Testis (tissue), 3 donors: ENCODE results near the gene DYNLL2. TPM values are rescaled to one million over a fixed set of nuclear protein-coding genes. Genes with fewer than 3 reads are reported as not detected.

Experiments
- polyA plus RNA-seq: library from polyadenylated mRNA; stranded (reverse); fragments of 350-450 nt; fragmentation: Illumina TruSeq; extraction: RNeasy Lipid Tissue Mini Kit (QIAGEN cat#74804); gene quantifications from one replicate; pipeline ENCODE4 v1.2.3, GENCODE V29; 2014; ENCODE audit warnings: low read depth, low replicate concordance; ENCODE audit not compliant: insufficient read depth
- total RNA-seq, 2 donors: library from RNA; depleted of rRNA; stranded (reverse); fragments of >200 nt; gene quantifications; one replicate each; pipeline ENCODE4 v1.2.3, GENCODE V29; 2016

The DYNLL2 gene
- total and polyA plus RNA-seq, 3 donors from 2014 or later: 33.6 to 52.7 (median 36.7) TPM

Other genes with a start within 250 kb of the DYNLL2 start
- gene MRPS23, start 233.4 kb upstream of the DYNLL2 start, total RNA-seq: 10 to 100 TPM; 14.1 to 25.1 TPM
- gene MRPS23, start 233.4 kb upstream of the DYNLL2 start, polyA plus RNA-seq: 57.4 TPM
- gene CUEDC1, start 128.0 kb upstream of the DYNLL2 start, total RNA-seq: 1 to 10 TPM; 6.5 to 8.6 TPM
- gene CUEDC1, start 128.0 kb upstream of the DYNLL2 start, polyA plus RNA-seq: 13.3 TPM
- 10 to 100 TPM; 58.6 TPM for gene VEZF1, start 95.2 kb upstream of the DYNLL2 start, total RNA-seq
- 54.8 TPM for gene VEZF1, start 95.2 kb upstream of the DYNLL2 start, polyA plus RNA-seq
- gene SRSF1, start 76.2 kb upstream of the DYNLL2 start, total RNA-seq: 100 to 1,000 TPM; 150 to 159 TPM
- gene SRSF1, start 76.2 kb upstream of the DYNLL2 start, polyA plus RNA-seq: 128 TPM
- gene OR4D1, start 65.0 kb downstream of the DYNLL2 start, total RNA-seq: under 1 TPM; 0.06 to 0.39 TPM
- 0.18 TPM for gene OR4D1, start 65.0 kb downstream of the DYNLL2 start, polyA plus RNA-seq
- not detected for gene OR4D2, start 83.6 kb downstream of the DYNLL2 start, total RNA-seq
- gene OR4D2, start 83.6 kb downstream of the DYNLL2 start, polyA plus RNA-seq: not detected
- gene EPX, start 109.3 kb downstream of the DYNLL2 start, total RNA-seq: not detected
- gene EPX, start 109.3 kb downstream of the DYNLL2 start, polyA plus RNA-seq: not detected
- 10 to 100 TPM; 32.0 to 34.3 TPM for gene MKS1, start 135.8 kb downstream of the DYNLL2 start, total RNA-seq
- gene MKS1, start 135.8 kb downstream of the DYNLL2 start, polyA plus RNA-seq: 32.3 TPM
- gene LPO, start 155.2 kb downstream of the DYNLL2 start, total RNA-seq: 1 to 10 TPM; 1.8 to 2.0 TPM
- 2.7 TPM for gene LPO, start 155.2 kb downstream of the DYNLL2 start, polyA plus RNA-seq
- gene MPO, start 197.5 kb downstream of the DYNLL2 start, total RNA-seq: 1 to 10 TPM in 1 of 2 donors, under 1 TPM in 1; 0.87 to 1.1 TPM
- 0.87 TPM for gene MPO, start 197.5 kb downstream of the DYNLL2 start, polyA plus RNA-seq
- gene TSPOAP1, start 245.4 kb downstream of the DYNLL2 start, total RNA-seq: 10 to 100 TPM in 1 of 2 donors, 1 to 10 TPM in 1; 7.2 to 13.0 TPM
- 8.2 TPM for gene TSPOAP1, start 245.4 kb downstream of the DYNLL2 start, polyA plus RNA-seq